ENCODE measurements around the gene BNC2.
"Not testable (repeated sequence)": the region's sequence is repeated elsewhere in the genome, so short reads cannot be mapped to it uniquely, and the experiment has no call there.

The BNC2 gene

DNA sequence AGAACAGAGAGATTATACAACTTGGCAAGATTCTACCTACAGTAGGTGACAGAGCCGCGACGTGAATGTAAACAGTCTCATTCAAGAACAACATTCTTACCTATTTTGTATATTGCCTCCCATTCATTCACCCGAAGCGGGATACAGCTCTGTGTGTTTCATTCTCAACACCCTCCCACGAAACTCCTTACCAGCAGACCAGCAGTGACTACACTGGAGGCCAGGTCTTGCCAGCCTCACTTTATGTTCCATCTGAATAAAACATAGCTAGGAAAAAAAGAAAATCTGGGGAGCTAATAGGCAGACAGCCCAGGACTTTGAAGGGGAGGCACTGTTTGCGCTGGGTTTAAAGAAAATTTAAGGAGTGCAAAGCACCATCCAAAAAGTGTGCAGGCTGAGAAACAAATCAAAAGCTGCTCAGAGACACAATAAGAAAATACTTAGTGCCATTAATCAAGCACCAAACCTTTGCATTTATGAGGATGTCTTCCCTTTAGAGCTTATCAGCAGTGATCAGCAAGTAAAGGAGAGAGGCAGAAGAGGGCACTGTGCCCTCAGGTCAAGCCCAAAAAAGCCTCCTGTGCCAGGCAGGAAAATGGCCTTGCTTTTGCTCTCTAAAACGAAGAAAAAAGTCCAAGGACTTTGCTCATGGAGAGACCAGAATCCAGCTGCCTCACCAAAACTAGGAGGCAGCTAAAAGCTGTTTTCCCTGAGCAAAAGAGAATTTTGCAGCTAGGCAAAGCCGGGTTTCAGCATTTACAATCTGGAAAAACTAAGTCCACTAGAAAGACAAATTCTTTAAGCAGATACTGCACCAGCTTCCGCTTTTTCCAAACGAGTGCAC, 295.1 kb downstream of the BNC2 start:
- FAIRE-seq: no peak

DNA sequence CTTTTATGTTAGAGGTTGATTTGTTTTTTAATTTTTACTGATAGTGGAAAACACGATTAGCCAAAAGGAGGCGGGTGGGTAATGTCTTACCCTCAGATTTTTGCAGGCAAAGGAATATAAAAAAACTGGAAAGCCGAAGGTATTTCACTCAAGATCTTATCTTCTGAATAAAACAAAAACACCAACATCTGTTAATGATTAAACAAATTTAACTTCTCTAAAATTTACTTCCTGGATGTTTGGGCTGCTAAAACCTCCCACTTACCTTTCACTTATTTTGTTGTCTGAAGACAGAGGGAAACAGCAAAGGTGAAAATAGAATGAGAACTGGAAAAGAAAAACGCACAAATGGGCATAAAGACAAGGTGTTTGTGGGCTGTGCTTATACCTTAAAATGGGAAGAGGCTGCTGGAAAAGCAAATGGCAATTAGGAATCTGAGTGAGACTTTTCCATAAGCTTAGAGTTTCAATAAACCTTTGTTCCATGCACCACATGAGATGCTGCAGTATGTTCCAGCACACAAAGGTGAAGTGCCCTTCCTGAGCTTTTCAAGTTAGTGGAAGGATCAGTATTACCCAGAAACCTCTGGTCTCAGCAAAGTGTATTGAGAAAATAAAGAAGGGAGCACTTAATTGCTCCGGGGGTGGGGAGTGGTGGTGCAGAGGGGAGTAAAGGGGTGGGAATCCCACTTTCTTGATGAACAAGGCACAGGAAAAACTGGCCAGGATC, 298.3 kb downstream of the BNC2 start:
- FAIRE-seq: no peak

DNA sequence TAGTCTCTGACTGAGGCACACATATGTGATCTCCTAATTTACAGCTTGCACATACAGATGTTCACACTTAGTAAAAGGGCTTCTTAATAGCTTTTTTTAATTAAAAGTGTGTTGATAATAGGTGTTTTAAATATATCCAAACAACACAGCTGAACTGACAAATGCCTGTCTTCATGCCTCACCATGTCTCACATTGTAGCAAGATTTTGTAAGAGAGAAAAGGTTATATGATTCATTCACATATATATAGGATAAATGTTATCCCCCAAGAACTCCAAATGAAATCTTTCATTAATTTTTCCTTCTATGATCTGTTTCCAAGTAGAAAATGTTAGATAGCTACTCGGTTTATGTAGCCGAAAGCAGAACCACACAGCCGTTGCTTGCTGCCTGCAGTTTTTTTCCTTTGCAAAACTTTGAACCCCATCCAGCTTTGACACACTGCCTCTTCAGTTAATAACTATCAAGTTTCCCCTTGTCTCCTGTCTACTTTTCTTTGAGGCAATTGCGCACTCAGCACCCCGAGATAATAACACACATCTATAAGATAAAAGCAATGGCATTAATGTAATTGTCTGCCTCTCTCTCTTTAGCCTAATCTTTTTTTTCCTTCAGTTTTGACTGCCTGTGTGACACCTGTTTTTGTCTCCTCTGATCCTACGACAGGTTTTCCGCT, 299.2 kb downstream of the BNC2 start:
- FAIRE-seq: no peak

DNA sequence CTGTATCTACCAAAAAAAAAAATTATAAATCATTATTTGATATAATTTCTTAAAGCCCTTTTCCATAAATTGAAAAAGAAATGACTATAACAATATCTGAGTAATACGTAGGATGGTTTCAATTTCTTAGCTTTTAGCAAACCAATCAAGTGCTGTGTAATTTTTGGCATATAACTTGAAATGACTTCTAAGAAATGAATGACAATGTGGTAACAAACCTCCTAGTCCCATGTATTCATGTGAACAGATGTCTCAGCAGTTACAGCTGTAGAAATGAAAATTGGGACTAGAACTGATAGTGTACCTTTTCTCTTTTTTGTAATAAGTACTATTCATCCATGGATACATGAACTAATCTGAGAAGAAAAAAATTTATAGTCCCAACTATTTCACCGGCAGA, 307.0 kb downstream of the BNC2 start:
- FAIRE-seq: no peak

DNA sequence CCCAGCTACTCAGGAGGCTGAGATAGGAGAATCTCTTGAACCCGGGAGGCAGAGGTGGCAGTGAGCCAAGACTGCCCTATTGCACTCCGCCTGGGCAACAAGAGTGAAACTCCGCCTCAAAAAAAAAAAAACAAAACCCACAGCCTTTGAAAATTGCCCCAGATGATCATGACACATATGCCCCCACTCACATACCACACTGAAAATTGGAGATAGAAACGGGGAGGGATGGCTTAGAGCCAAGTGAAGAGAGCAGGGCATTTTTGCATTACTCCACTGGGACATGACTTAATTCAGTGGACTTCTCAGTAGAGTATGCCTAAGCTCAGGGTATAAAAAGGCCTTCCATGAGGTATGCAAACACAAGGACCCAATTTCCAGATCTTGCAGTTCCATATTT, 309.3 kb downstream of the BNC2 start:
- FAIRE-seq: no peak

DNA sequence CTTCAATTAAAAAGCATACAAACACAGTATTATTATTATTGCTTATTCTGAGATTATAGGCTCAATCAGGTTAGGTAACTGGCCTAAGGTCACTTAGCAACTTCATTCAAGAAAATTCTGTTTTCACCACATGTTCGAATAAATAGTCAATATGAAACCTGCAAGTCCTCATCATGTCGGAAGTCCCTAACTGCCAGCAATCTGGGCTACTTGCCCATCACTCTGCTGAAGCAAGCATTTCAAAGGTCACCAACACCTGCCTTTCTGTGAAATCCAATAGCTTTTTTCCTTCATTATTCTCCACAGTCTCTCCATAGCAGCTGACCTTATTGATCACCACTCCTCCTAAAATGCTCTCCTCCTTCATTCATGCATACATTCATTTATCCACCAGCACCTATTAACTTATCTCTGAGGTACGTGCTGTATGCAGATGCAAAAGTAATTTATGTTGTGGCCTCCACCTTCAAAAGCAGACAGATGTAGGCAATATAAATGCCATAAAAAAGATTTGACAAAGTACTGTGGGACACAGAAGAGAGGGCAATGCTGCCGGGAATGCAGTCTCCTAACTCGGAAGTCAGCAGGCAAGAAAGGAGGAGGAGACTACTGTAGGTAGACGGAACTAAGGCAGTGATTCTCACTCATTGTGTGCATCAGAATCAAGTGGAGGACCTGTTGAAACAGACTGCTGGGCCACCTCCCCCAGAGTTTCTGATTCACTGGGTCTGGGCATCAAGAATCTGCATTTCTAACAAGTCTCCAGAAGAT, 310.9 kb downstream of the BNC2 start:
- FAIRE-seq: no peak

DNA sequence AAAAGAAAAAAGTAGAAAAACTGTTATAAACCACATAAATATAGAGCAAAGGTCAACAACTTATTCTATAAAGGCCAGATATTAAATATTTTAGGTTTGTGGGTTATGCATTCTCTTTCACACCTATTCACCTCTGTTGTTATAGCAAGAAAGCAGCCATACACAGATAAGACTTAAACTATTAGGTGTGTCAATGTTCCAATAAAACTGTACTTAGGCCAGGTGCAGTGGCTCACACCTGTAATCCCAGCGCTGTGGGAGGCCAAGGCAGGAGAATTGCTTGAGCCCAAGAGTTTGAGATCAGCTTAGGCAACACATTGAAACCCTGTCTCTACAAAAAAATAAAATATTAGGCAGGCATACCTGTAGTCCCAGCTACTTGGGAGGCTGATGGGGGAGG, 314.7 kb downstream of the BNC2 start:
- no peak for FAIRE-seq

DNA sequence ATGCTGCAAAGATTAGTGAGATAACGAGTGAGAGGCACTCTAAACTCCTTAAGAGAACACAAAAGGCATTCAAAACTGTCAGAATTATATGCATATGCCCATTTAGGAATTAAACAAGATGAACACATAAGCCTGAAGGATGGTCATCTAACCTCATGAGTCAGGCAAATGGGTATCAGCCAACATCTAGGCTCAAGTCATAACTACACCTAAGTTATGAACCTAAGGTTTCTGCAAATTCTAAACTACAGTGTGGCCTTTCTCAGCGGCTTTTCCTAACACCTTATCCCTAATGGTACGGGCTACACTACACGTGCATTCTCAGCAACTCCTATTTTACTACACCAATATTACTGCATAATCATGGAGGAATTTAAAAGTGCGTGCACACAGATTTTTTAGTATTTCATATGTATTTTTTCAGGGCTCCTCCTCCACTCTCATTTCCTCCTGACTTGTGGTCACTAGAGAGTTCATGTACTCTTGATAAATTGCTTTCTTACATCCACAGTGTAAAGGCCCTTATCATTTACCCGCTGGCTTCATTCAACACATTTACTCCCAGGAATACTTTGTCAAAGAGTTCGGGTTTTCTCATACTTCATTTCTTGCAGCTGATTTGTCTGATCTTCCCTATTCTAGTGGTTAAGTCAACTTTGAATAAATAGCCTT, 316.5 kb downstream of the BNC2 start:
- no peak for FAIRE-seq

DNA sequence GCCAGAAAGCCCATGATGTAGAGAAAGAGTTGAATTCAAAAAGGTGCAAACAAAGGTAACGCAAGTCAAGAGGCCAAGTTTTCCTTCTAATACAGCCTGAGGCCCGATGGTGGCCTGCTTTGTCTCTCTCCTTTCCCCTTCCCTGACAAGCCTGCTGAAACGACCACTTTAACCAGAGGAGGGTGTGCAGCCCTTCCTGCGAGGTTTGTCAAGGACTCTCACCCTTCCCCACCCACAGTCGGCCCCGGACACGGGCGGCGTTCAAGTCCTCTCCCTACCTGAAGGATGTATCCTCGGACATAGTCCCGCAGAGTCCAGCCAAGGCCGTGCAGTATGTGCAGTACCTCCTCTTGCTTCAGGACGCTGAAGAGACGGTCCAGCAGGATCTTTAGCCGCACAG, 318.2 kb downstream of the BNC2 start:
- no peak for FAIRE-seq

DNA sequence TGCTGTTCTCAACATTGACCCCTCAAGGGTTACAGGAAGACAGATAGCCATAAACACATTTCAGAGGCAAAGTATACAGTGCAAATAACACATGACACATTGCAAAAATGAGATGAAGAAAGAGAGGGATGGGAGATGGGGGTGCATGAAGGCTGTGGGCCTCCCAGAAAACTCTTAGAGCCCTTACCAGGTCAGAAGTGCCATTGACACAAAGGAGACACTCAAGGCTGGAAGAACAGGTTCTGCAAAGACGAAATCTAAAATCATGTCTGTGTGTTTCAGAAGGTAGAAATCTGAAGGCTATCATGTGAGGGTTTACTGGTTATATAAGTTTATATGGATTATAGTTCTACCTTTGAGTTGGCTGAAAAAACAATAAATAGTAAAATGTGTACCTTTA, 318.8 kb downstream of the BNC2 start:
- no peak for FAIRE-seq

DNA sequence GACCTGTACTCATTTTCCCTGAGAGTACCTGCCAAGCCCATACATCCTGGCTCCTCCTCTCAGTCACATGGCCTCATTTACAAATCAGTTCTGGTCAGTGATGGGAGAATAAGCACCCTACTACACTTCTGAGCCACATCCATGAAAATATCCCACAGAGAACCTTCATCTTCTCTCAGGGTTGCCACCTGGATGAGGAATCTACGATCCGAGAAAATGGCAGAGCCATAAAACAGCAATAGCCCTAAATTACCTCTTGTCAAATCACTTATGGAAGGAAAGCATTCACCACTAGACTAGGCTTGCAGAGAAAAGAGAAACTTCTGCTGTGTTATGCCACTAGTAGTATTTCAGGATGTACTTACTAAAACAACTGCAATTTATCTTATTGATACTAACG, 324.8 kb downstream of the BNC2 start:
- no peak for FAIRE-seq

DNA sequence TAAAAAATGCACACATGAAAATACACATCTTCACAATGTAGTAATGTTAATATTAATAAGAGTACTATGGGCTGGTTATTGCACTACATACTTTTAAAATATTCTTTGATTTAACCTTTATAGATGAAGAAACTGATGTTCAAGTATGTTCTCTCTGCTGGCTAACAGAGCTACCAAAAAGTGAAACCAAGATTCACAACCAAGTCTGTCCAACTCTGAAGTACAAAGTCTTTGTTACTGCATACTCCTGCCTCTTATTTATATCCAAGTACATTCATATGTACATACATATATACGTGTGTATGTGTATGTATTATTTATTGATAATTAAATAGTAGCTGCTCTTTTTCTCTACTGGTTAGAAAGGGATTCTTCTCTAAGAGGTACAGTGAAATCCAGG, 325.6 kb downstream of the BNC2 start:
- FAIRE-seq: no peak

DNA sequence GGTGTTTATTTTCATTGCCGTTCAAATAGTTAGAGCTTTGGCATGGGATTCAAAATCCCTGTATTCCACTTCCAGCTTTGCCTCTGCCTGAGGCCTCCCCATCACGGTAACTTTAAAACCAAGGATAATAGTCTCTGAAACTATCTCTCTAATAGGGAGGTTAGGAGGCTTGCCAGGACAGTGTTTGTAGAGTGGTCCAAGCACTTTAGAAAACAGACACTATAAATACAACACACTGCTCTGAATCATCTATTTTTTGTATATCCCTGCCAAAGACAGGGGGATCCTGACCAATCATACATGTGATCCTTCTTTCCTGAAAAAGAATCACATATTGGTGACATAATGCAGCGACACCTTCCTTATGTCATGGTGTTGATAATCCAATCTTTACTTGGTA, 326.8 kb downstream of the BNC2 start:
- no peak for FAIRE-seq

DNA sequence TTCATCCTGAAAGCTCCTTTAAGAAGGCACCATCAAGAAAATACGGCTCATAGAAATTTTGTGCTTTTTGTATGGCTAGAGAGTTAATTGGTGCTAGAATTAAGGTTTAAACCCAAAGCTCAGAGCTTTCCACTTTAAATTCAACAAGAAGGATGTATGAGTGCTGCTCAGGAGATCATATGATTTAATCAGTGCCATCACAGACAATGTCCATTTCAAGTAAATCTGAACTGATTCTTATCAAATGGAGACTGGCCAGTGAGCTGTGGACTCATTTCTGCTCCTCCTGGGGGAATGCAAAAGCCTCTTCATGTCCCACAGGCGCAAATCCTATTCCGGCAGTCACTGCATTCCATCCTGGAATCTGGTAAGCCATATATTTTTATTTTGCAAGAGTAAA, 327.2 kb downstream of the BNC2 start:
- FAIRE-seq: no peak

DNA sequence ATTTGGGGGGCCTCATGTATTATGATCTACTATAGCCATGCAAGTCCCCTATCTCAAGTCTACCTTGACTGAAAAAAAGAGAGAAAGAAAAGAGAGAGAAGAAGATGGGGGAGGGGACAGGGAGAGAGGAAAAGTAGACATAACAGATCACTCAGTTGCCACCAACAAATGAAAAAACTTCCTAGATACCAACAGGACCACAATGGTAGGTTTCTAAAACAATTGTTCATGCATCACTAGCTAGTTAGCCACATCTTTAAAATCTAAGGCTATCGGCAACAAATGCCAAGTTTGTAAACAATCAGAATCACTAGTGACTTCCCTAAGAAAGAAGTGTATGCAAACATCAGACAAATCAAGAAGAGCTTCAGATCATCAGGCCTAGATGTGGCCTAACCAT, 328.2 kb downstream of the BNC2 start:
- no peak for FAIRE-seq

DNA sequence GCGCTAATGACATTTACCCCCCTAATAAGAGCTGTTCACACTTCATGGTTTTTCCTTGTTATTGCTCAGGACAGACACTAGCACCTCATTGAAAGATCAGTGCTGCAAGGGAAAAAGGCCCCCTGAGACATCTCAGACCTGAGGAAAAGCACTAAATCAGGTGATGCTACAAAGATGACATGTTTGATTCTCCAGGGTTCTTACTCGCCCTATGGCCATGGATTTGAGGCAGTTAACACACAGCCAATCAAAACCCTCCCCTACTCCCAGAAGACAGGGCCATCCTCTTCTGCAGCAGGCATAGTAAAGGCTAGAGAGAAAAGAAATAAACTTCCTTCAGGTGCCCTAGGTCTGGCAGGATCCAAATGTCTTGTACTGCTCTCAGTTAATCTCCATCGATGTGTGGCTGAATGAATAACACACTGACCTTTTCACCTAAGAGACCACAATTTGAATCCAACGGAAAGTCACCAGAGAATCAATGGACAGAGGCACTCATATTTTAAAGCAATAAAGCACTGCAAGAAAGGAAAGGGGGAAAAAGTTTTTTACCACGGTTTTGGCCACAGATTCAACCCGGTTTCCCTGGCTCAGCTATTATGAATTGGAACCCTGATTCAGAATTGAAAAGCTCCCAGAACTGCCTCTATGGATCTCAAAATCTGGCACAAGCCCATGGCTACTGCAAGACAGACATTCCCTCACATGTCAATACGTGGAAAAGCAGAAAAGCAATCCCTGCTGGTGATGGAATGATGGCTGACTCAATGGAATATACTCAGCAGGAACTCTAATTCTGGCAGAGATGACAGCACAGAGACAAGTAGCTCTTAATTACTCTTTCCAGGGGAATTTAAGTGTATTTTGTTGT, 329.5 kb downstream of the BNC2 start:
- FAIRE-seq: no peak

DNA sequence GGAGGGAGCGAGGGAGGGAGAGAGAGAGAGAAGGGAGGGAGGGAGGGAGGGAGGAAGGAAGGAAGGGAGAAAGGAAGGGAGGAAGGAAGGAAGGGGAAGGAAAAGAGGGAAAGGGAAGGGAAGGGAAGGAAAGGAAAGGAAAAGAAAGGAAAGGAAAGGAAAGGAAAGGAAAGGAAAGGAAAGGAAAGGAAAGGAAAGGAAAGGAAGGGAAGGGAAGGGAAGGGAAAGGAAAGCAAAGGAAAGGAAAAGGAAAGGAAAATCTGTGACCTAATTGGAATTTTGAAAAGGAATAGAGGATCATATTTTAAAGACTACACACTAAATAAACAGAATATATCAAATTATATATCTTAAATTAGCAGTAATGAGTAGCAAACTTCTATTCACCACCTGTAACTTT, 330.8 kb downstream of the BNC2 start:
- FAIRE-seq: not testable (repeated sequence)

DNA sequence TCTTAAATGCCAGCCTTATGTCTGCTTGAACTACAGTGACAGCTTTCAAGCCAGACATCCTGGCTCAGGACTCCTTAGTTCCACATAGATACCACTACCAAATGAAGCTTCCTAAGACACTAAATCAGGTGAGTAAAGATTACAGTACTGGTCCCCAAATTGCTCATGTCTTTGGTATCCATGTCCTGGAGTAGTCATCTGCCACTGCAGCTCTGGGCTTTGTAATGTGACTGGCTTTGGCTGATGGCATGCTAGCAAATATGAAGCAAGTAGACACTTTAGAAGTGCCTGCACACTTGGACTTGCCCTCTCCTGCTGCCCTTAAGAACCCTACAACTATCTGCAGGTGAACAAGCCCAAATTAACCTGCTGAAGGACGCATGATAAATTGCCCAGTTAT, 334.9 kb downstream of the BNC2 start:
- no peak for FAIRE-seq

DNA sequence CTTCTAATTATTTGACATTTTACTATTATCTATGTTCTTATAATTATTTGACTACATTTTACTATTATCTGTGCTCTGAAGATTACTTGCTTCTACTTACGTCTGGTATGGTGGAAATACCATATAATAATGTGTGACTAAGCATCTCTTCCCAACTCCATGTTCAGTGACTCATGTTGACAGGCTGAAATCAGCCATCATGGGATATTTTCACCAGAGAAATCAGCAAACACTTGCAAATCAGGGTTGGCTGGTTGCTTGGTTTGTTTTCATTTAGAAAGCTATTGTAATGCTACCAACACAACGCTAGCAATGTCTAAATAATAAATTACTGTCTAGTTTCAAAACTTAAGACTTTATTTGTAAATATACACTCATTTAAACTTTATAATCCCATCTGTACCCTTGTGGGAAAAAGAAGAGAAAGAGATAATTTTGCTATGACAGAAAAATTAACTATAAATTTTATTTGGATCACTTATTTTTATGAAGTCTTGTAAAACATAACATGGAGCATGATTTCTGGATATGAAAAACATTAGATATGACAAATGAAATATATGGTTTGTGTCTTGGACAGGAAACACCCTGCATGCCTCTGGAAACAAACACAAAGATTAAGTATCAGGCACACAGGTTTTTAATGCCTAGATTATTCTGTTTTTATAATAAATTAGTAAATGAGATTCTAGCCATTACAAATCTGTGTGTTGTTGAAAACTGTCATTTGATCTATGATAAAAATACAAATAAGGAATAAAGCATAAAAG, 337.6 kb downstream of the BNC2 start:
- FAIRE-seq: no peak

DNA sequence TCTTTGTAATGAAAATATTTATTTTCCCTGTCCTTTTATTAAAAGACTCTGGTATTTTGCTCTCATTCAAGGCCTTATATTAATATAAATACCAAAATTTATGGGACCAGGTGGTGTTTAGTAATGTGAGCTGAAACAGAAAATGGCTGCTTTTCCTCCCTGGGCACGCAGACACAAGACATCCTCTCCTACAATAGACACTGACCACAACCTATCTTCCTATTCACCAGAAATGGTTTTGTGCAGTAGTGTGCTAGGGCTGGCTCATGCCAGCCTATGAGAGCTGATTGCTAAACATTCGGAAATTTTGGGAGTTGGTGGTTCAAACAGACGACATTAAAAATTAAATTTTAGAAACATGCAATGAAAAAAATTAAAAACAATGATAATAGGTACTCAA, 338.2 kb downstream of the BNC2 start:
- FAIRE-seq: no peak

Measured in TTC549 (cell line).